Breast epithelium (tissue), 4 donors: ENCODE data around the gene HDLBP. TPM values are rescaled to one million over a fixed set of nuclear protein-coding genes. Genes with fewer than 3 reads are reported as not detected.
A peak's percentile ranks its signal among the peaks of the same experiment; 100 is the strongest.

Source experiments
- DNase-seq, 2 donors: peaks; one replicate each; pipeline ENCODE4 v3.0.0-alpha.2; 2019; ENCODE audit warnings: low spot score in 2 of 2
- H3K27ac ChIP-seq, 2 donors: fragments of 200-600 bp; sonication (generic) in 1 of 2; one replicate each; pipeline ENCODE4 v1.5.1; 2016 to 2019; ENCODE audit warnings: mild to moderate bottlenecking in 1 of 2
- H3K27me3 ChIP-seq, 2 donors: fragments of 200-600 bp; sonication (generic) in 1 of 2; one replicate each; pipeline versions ENCODE4 v1.5.1 to v1.6.0; 2017 to 2019; ENCODE audit warnings: control low read depth in 1 of 2, mild to moderate bottlenecking in 1 of 2
- H3K36me3 ChIP-seq: fragments of 200-600 bp; one replicate; pipeline ENCODE4 v1.5.1; 2019
- H3K4me1 ChIP-seq, 2 donors: fragments of 200-600 bp; sonication (generic); one replicate each; pipeline ENCODE4 v1.5.1; 2016 to 2019; ENCODE audit warnings: control low read depth in 1 of 2
- H3K4me3 ChIP-seq, 3 donors: fragments of 200-600 bp; sonication (generic); 1 replicate in 2 of 3; 2 replicates in 1 of 3; pipeline ENCODE4 v1.5.1; 2016 to 2019; ENCODE audit warnings: mild to moderate bottlenecking in 3 of 3, moderate library complexity in 2 of 3
- H3K9me3 ChIP-seq, 2 donors: fragments of 200-600 bp; sonication (generic) in 1 of 2; one replicate each; pipeline ENCODE4 v1.5.1; 2016 to 2019; ENCODE audit warnings: control low read depth in 1 of 2
- POLR2A ChIP-seq: fragments of 450-650 bp; IDR thresholded peaks from one replicate; pipeline ENCODE4 v1.6.1; 2016; ENCODE audit warnings: antibody characterized with exemption, mild to moderate bottlenecking, moderate library complexity
- POLR2AphosphoS5 ChIP-seq, 3 donors: sonication (generic); formaldehyde crosslinking; IDR thresholded peaks; one replicate each; pipeline ENCODE4 v1.6.1; 2017; ENCODE audit warnings: antibody characterized with exemption in 3 of 3
- intact Hi-C: fragments of 100-400 bp; cut with DNase I; formaldehyde crosslinking; loops from one replicate; pipeline ENCODE4 v1.15.1; 2023; ENCODE audit warnings: low total_unique reads
- total RNA-seq, 3 donors: library from RNA; depleted of rRNA; stranded (reverse); fragments of >200 nt; gene quantifications; one replicate each; pipeline ENCODE4 v1.1.0, GENCODE V29; 2016
- TF ChIP-seq, protein P1 (sequence below), 3 donors: fragments of 450-650 bp; IDR thresholded peaks; one replicate each; pipeline ENCODE4 v1.5.1; 2016 to 2017; ENCODE audit warnings: antibody characterized with exemption in 3 of 3, mild to moderate bottlenecking in 3 of 3, moderate library complexity in 3 of 3

Gene HDLBP
- total RNA-seq, 3 donors from 2014 or later, result 339 to 515 (median 383) TPM

DNA sequence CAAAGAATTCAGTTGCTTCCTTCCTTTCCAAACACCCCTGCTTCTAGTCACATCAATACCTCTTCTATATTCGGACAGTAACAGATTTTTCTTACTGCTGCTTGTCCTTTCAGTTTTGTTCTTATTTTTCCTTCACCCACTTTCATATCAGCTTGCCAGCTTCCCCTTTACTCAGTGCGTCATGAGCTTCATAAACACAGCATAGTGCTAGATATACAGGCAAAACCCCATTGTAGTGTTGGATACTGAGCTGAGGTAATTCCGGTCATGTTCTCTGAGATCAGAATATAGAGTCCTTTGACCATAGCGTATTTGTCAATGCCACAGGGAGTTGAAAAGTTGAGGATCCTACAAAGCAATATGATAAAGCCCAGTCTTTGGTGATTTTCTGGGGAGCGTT lies 43.0 kb upstream of the HDLBP start:
- no peaks in the 10 kb centered on the region for H3K4me1 ChIP-seq

DNA sequence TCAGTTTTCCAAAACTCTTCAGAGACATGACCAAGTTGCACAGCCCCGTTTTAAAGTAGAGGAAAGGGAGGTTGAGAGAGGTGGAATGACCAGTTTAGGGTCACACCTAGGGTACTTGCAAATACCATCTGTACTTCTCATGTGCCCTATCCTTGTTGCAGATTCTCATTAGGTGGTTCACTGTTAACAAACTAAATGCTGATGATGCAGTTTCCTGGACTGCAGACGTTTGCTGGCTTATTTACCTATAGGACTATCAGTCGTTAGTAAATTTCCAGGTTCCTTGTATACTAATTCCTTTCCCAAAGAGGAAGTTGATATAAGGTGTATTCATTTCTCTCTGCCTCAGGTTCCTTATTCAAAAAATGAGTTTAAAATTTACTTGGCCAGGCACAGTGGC lies 42.1 kb upstream of the HDLBP start:
- Histone ChIP-seq H3K27ac (no peak overlapping the region), H3K4me3 (peak overlapping the region in 1 of 3 donors; percentile 97), H3K4me1 (no peaks in the 10 kb centered on the region), H3K9me3 (no peaks in the 10 kb centered on the region), H3K27me3 (no peaks in the 10 kb centered on the region), H3K36me3 (no peaks in the 10 kb centered on the region)
- DNase-seq, result no peak
- intact Hi-C loops, result no loop called here
- TF ChIP-seq, protein P1, sequence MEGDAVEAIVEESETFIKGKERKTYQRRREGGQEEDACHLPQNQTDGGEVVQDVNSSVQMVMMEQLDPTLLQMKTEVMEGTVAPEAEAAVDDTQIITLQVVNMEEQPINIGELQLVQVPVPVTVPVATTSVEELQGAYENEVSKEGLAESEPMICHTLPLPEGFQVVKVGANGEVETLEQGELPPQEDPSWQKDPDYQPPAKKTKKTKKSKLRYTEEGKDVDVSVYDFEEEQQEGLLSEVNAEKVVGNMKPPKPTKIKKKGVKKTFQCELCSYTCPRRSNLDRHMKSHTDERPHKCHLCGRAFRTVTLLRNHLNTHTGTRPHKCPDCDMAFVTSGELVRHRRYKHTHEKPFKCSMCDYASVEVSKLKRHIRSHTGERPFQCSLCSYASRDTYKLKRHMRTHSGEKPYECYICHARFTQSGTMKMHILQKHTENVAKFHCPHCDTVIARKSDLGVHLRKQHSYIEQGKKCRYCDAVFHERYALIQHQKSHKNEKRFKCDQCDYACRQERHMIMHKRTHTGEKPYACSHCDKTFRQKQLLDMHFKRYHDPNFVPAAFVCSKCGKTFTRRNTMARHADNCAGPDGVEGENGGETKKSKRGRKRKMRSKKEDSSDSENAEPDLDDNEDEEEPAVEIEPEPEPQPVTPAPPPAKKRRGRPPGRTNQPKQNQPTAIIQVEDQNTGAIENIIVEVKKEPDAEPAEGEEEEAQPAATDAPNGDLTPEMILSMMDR (IDR thresholded peaks at IDR 0.05), result no peak
- no peak for TF ChIP-seq POLR2AphosphoS5 (IDR thresholded peaks at IDR 0.05)
- TF ChIP-seq POLR2A, result no peak

More for the DNA sequence above, 43.0 kb upstream of the HDLBP start:
- Histone ChIP-seq H3K4me3 (no peak overlapping the region), H3K9me3 (no peaks in the 10 kb centered on the region), H3K27ac (no peak overlapping the region), H3K36me3 (no peaks in the 10 kb centered on the region), H3K27me3 (no peaks in the 10 kb centered on the region)
- DNase-seq, result no peak
- TF ChIP-seq POLR2AphosphoS5 (IDR thresholded peaks at IDR 0.05), result no peak
- TF ChIP-seq, protein P1 (IDR thresholded peaks at IDR 0.05), result no peak
- no peak for TF ChIP-seq POLR2A
- intact Hi-C loops, result no loop called here

- Histone ChIP-seq H3K4me1 (no peaks in the 10 kb centered on the region), H3K4me3 (peak overlapping the region; percentile 67 to 97 (median 89)), H3K9me3 (no peaks in the 10 kb centered on the region), H3K36me3 (no peaks in the 10 kb centered on the region), H3K27me3 (no peaks in the 10 kb centered on the region), H3K27ac (peak overlapping the region; percentile 92 to 95)
- no peak for DNase-seq
- TF ChIP-seq, protein P1 (IDR thresholded peaks at IDR 0.05), result no peak
- TF ChIP-seq POLR2A (no peak), POLR2AphosphoS5 (IDR thresholded peaks at IDR 0.05) (no peak)
- intact Hi-C loops, result no loop called here
These were observed 41.4 kb upstream of the HDLBP start for GRCh38 chr2:241356871-241357260.

DNA sequence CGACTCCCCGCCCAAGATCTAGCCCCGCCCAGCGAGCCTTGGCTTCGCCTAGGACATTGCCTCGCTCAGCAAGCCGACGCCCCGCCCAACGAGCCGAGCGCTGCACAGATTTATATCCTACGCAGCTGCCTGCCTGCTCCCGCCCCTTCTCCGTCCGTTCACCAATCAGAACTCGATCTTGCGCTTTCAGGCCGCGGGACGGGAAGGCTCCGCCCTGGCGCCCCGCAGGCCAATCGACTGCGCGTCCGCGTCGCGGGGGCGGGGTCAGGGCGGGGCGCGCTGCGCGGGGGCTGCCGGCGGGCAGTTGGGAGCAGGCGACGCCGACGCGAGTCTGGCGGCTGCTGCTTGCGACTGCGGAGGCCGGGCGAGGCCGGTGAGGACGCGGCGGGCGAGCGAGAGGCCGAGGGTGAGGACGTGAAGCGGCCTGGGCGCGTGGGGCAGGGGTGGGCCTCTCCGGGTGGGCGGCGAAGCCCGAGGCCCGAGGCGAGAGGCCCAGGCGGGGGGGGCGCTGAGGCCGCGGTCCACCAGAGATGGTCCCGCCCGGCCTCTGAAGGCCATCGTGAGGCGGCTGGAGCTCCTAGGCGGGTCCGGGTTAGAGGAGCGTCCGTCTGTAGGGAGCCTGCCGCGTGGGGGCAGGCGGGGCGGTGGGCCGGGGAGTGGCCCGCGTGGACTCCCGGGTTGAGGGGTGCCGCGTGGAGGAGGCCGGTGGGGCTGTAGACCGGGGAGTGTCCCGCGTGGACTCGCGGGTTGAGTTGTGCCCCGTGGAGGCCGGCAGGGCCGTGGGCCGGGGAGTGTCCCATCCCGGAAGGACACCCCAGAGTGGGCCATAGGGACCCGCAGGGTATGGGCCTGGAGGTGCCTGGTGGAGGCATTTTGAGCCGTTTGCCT lies 40.8 kb upstream of the HDLBP start, which contains the start of gene FARP2:
Gene FARP2 (plus strand): TSS at position 303 of the 888 bp plus-strand sequence. CDS start 16,823 bp downstream, outside the sequence.
- Histone ChIP-seq H3K36me3 (no peaks in the 10 kb centered on the region), H3K4me1 (no peaks in the 10 kb centered on the region), H3K27me3 (no peaks in the 10 kb centered on the region), H3K27ac (peak within 1 kb of the TSS; percentile 92 to 95), H3K4me3 (peak within 1 kb of the TSS; percentile 67 to 97 (median 89)), H3K9me3 (no peaks in the 10 kb centered on the region)
- intact Hi-C loops, result no loop called here
- peak; percentile 100 for DNase-seq
- TF ChIP-seq, protein P1 (IDR thresholded peaks at IDR 0.05), result no peak
- no peak for TF ChIP-seq POLR2A
- TF ChIP-seq POLR2AphosphoS5 (IDR thresholded peaks at IDR 0.05), result peak; percentile 39 to 68 (median 47)
